Osteoblast (primary cell): ENCODE results near the gene ADARB1. TPM values are rescaled to one million over a fixed set of nuclear protein-coding genes. Genes with fewer than 3 reads are reported as not detected.

Experiments used
- DNase-seq: peaks from one replicate; pipeline ENCODE4 v3.0.0; 2011; ENCODE audit warnings: low spot score, mixed read lengths; ENCODE audit not compliant: insufficient read length; ENCODE audit errors: missing footprints
- H2AFZ ChIP-seq: 2 replicates; pipeline ENCODE4 v1.6.0; 2011; ENCODE audit warnings: mild to moderate bottlenecking, low read length
- H3K27ac ChIP-seq: 2 replicates; pipeline ENCODE4 v1.5.1; 2011; ENCODE audit warnings: mild to moderate bottlenecking, low read depth, low read length, moderate library complexity
- H3K27me3 ChIP-seq: 2 replicates; pipeline ENCODE4 v1.6.0; 2012; ENCODE audit warnings: mild to moderate bottlenecking, control low read depth, inconsistent platforms, low read length, moderate library complexity; ENCODE audit not compliant: insufficient read depth
- H3K36me3 ChIP-seq: 2 replicates; pipeline ENCODE4 v1.5.1; 2011; ENCODE audit warnings: mild to moderate bottlenecking, low read length, control low read depth, moderate library complexity; ENCODE audit not compliant: insufficient read depth
- H3K4me1 ChIP-seq: 2 replicates; pipeline ENCODE4 v1.5.1; 2011; ENCODE audit warnings: mild to moderate bottlenecking, low read length, control low read depth, moderate library complexity; ENCODE audit not compliant: insufficient read depth
- H3K4me2 ChIP-seq: 2 replicates; pipeline ENCODE4 v1.6.0; 2011; ENCODE audit warnings: mild to moderate bottlenecking, low read length; ENCODE audit not compliant: insufficient read depth
- H3K4me3 ChIP-seq: fragments of 200-600 bp; sonication (generic); 3 replicates; pipeline ENCODE4 v1.5.1; 2012; ENCODE audit warnings: mild to moderate bottlenecking, low read length, inconsistent platforms; ENCODE audit not compliant: insufficient read depth
- H3K79me2 ChIP-seq: 2 replicates; pipeline ENCODE4 v1.6.0; 2012; ENCODE audit warnings: mild to moderate bottlenecking, low read length, control low read depth, inconsistent platforms; ENCODE audit not compliant: insufficient read depth
- H3K9me3 ChIP-seq: 2 replicates; pipeline ENCODE4 v1.5.1; 2011; ENCODE audit warnings: low read depth, low read length, control low read depth
- H4K20me1 ChIP-seq: 2 replicates; pipeline ENCODE4 v1.6.0; 2012; ENCODE audit warnings: mild to moderate bottlenecking, low read length, control low read depth; ENCODE audit not compliant: insufficient read depth
- total RNA-seq: library from RNA; depleted of rRNA; stranded (reverse); fragments of >200 nt; gene quantifications from 2 replicates; pipeline ENCODE4 v1.2.3, GENCODE V29; 2012
- TF ChIP-seq, protein P1 (sequence below): IDR thresholded peaks from 2 replicates; pipeline ENCODE4 v1.5.1; 2011; ENCODE audit warnings: mild to moderate bottlenecking, low read depth, low read length, moderate library complexity; ENCODE audit errors: extremely low read depth

Gene ADARB1
- total RNA-seq, 1 donor = 19.5 TPM

DNA sequence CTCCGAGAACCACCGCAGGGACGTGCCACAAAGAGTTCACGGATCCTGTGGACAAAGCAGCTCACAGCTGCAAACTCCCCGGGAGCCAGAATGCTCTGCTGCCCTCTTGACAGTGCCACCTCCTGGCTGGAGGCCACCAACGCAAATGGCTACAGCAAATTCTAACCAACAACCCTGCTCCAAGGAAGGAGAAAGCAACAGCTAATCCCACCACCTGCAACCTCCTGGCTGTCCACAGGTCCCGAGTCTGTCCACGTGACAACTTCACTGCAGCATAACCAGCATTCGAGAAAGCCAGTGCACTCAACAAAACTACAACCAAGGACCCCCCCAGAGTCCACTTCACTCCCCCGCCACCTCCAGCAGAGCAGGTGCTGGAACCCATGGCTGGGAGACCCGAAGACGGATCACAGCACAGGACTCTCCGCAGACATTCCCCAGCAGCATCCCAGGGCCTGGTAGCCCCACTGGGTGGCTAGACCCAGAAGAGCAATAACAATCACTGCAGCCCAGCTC lies 196.0 kb downstream of the ADARB1 start:
- peak; percentile 86 for DNase-seq
- no peak overlapping the region for H3K27ac ChIP-seq
- no peaks in the 10 kb centered on the region for H3K9me3 ChIP-seq
- peaks cover 58% of the 10 kb centered on the region for H4K20me1 ChIP-seq
- TF ChIP-seq, protein P1, sequence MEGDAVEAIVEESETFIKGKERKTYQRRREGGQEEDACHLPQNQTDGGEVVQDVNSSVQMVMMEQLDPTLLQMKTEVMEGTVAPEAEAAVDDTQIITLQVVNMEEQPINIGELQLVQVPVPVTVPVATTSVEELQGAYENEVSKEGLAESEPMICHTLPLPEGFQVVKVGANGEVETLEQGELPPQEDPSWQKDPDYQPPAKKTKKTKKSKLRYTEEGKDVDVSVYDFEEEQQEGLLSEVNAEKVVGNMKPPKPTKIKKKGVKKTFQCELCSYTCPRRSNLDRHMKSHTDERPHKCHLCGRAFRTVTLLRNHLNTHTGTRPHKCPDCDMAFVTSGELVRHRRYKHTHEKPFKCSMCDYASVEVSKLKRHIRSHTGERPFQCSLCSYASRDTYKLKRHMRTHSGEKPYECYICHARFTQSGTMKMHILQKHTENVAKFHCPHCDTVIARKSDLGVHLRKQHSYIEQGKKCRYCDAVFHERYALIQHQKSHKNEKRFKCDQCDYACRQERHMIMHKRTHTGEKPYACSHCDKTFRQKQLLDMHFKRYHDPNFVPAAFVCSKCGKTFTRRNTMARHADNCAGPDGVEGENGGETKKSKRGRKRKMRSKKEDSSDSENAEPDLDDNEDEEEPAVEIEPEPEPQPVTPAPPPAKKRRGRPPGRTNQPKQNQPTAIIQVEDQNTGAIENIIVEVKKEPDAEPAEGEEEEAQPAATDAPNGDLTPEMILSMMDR = peak; percentile 39
- no peaks in the 10 kb centered on the region for H3K27me3 ChIP-seq
- no peak overlapping the region for H2AFZ ChIP-seq
- H3K36me3 ChIP-seq = peaks cover 60% of the 10 kb centered on the region
- H3K79me2 ChIP-seq = peaks cover 61% of the 10 kb centered on the region
- H3K4me3 ChIP-seq = no peak overlapping the region
- no peak overlapping the region for H3K4me2 ChIP-seq
- H3K4me1 ChIP-seq = no peaks in the 10 kb centered on the region

Other genes with a start within 250 kb of the ADARB1 start
- 413 and 480 TPM in 2 replicates for gene PTTG1IP, start 200.9 kb upstream of the ADARB1 start, total RNA-seq
- gene ITGB2, start 153.7 kb upstream of the ADARB1 start, total RNA-seq = 13.3 and 15.2 TPM in 2 replicates
- gene SLX9, start 134.6 kb upstream of the ADARB1 start, total RNA-seq = 9.4 and 10.9 TPM in 2 replicates
- 35.8 and 39.2 TPM in 2 replicates for gene POFUT2, start 213.3 kb downstream of the ADARB1 start, total RNA-seq